AG09309 (cell line): ENCODE data around the gene TMX2.
"Not testable (repeated sequence)": the region's sequence is repeated elsewhere in the genome, so short reads cannot be mapped to it uniquely, and the experiment has no call there.

Experiments
- DNase-seq: peaks from one replicate; pipeline ENCODE4 v3.0.0-alpha.2; 2010; ENCODE audit warnings: low read depth
- H3K4me3 ChIP-seq: 2 replicates; pipeline ENCODE4 v1.5.1; 2011; ENCODE audit warnings: mild to moderate bottlenecking, low read depth, low read length, moderate library complexity; ENCODE audit not compliant: control insufficient read depth
- CTCF ChIP-seq: IDR thresholded peaks from 2 replicates; pipeline ENCODE4 v1.5.1; 2011; ENCODE audit warnings: mild to moderate bottlenecking, low read depth, low read length, inconsistent platforms; ENCODE audit not compliant: insufficient read depth, control insufficient read depth; ENCODE audit errors: missing control alignments

The TMX2 gene

GRCh38 chr11:57713835-57714234 is 1.4 kb downstream of the TMX2 start:
- H3K4me3 ChIP-seq = peak overlapping the region; percentile 92
- no peak for TF ChIP-seq CTCF

GRCh38 chr11:57716726-57717125 is 4.3 kb downstream of the TMX2 start:
- H3K4me3 ChIP-seq, DNase-seq: not testable (repeated sequence)

More at GRCh38 chr11:57713835-57714234, 1.4 kb downstream of the TMX2 start:
- DNase-seq = no peak

- TF ChIP-seq CTCF = no peak
- H3K4me3 ChIP-seq = no peak overlapping the region
- DNase-seq = no peak
Observed at GRCh38 chr11:57727185-57727584, 14.8 kb downstream of the TMX2 start.

- TF ChIP-seq CTCF = no peak
- no peak overlapping the region for H3K4me3 ChIP-seq
- no peak for DNase-seq
Observed at GRCh38 chr11:57728829-57729228, 16.4 kb downstream of the TMX2 start.

GRCh38 chr11:57729479-57729878 is 17.1 kb downstream of the TMX2 start:
- no peak overlapping the region for H3K4me3 ChIP-seq
- no peak for TF ChIP-seq CTCF
- no peak for DNase-seq

- no peak for DNase-seq
- H3K4me3 ChIP-seq = no peak overlapping the region
- TF ChIP-seq CTCF = no peak
Observed at GRCh38 chr11:57732661-57733060, 20.3 kb downstream of the TMX2 start.

GRCh38 chr11:57735619-57736298 is 23.4 kb downstream of the TMX2 start:
- H3K4me3 ChIP-seq = no peak overlapping the region
- DNase-seq = no peak
- no peak for TF ChIP-seq CTCF
